OCI-LY1 (cell line): Measurements from ENCODE around the gene UROS.

ENCODE experiments used
- H2AFZ ChIP-seq: fragments of 200-600 bp; sonication (generic), shearing (Covaris generic); 2 replicates; pipeline ENCODE4 v1.6.0; 2014; ENCODE audit warnings: antibody characterized with exemption, mild to moderate bottlenecking, low read length
- H3F3A ChIP-seq: fragments of 200-600 bp; sonication (generic), shearing (Covaris generic); 2 replicates; pipeline ENCODE4 v1.6.0; 2014; ENCODE audit warnings: mild to moderate bottlenecking, antibody characterized with exemption, low read length, moderate library complexity; ENCODE audit not compliant: insufficient read depth
- H3K27ac ChIP-seq: fragments of 200-600 bp; sonication (generic); 2 replicates; pipeline ENCODE4 v1.5.1; 2014; ENCODE audit warnings: low read length, mixed run types, mild to moderate bottlenecking, low read depth; ENCODE audit not compliant: poor library complexity, severe bottlenecking
- H3K27me3 ChIP-seq: fragments of 200-600 bp; sonication (generic); 2 replicates; pipeline ENCODE4 v1.6.0; 2014; ENCODE audit warnings: antibody characterized with exemption, mild to moderate bottlenecking, low read length, moderate library complexity; ENCODE audit not compliant: insufficient read depth
- H3K36me3 ChIP-seq: fragments of 200-600 bp; sonication (generic); 2 replicates; pipeline ENCODE4 v1.6.1; 2014; ENCODE audit warnings: mild to moderate bottlenecking, antibody characterized with exemption, low read length, moderate library complexity, mixed read lengths; ENCODE audit not compliant: insufficient read depth
- H3K4me1 ChIP-seq: fragments of 200-600 bp; sonication (generic); 2 replicates; pipeline ENCODE4 v1.5.1; 2014; ENCODE audit warnings: mild to moderate bottlenecking, low read length, moderate library complexity; ENCODE audit not compliant: insufficient read depth, severe bottlenecking
- H3K4me2 ChIP-seq: fragments of 200-600 bp; sonication (generic), shearing (Covaris generic); 2 replicates; pipeline ENCODE4 v1.6.1; 2014; ENCODE audit warnings: low read length
- H3K4me3 ChIP-seq: fragments of 200-600 bp; sonication (generic); 2 replicates; pipeline ENCODE4 v1.5.1; 2014; ENCODE audit warnings: low read length, low read depth, mild to moderate bottlenecking, mixed read lengths; ENCODE audit not compliant: poor library complexity, severe bottlenecking
- H3K79me2 ChIP-seq: fragments of 200-600 bp; shearing (Covaris generic); 2 replicates; pipeline ENCODE4 v1.6.1; 2016; ENCODE audit warnings: mixed run types, low read length, mixed read lengths; ENCODE audit not compliant: insufficient read depth
- H3K9ac ChIP-seq: fragments of 200-600 bp; sonication (generic), shearing (Covaris generic); 2 replicates; pipeline ENCODE4 v1.6.1; 2014; ENCODE audit warnings: mild to moderate bottlenecking, low read length, mixed read lengths
- H3K9me2 ChIP-seq: fragments of 200-600 bp; sonication (generic), shearing (Covaris generic); 2 replicates; pipeline ENCODE4 v1.6.1; 2014; ENCODE audit warnings: low read depth, mild to moderate bottlenecking, low read length, mixed read lengths
- H3K9me3 ChIP-seq: fragments of 200-600 bp; shearing (Covaris generic); 2 replicates; pipeline ENCODE4 v1.6.1; 2014; ENCODE audit warnings: low read length, mixed read lengths
- H4K20me1 ChIP-seq: fragments of 200-600 bp; sonication (generic), shearing (Covaris generic); 2 replicates; pipeline ENCODE4 v1.6.0; 2016; ENCODE audit warnings: mild to moderate bottlenecking, low read length; ENCODE audit not compliant: insufficient read depth
- CTCF ChIP-seq: fragments of 200-600 bp; sonication (generic), shearing (Covaris generic); IDR thresholded peaks from 2 replicates; pipeline ENCODE4 v1.5.1; 2017; ENCODE audit warnings: mild to moderate bottlenecking, antibody characterized with exemption, low read length, moderate library complexity, mixed read lengths
- EZH2 ChIP-seq: fragments of 200-600 bp; sonication (generic), shearing (Covaris generic); IDR thresholded peaks from 2 replicates; pipeline ENCODE4 v1.8.0; 2017; ENCODE audit warnings: borderline replicate concordance, mixed run types, mild to moderate bottlenecking, antibody characterized with exemption, low read length, moderate library complexity, mixed read lengths

Gene UROS

GRCh38 chr10:125777806-125778205 lies 45.3 kb downstream of the UROS start:
- Histone ChIP-seq H3K9me3 (no peaks in the 10 kb centered on the region), H3K4me1 (no peaks in the 10 kb centered on the region), H3K9ac (no peak overlapping the region), H3K79me2 (no peaks in the 10 kb centered on the region), H3K27me3 (no peaks in the 10 kb centered on the region), H3F3A (no peaks in the 10 kb centered on the region), H3K4me3 (no peak overlapping the region), H3K9me2 (no peaks in the 10 kb centered on the region), H3K36me3 (no peaks in the 10 kb centered on the region), H2AFZ (no peak overlapping the region), H3K4me2 (no peak overlapping the region), H4K20me1 (no peaks in the 10 kb centered on the region), H3K27ac (no peak overlapping the region)
- TF ChIP-seq EZH2 (no peak), CTCF (no peak)

- no peaks in the 10 kb centered on the region for H3K4me1 ChIP-seq
- H3K9me3 ChIP-seq = no peaks in the 10 kb centered on the region
- H3K79me2 ChIP-seq = no peaks in the 10 kb centered on the region
- no peak within 1 kb of the TSS for H3K4me2 ChIP-seq
- H3F3A ChIP-seq = no peaks in the 10 kb centered on the region
- H3K36me3 ChIP-seq = no peaks in the 10 kb centered on the region
- no peak within 1 kb of the TSS for H2AFZ ChIP-seq
- TF ChIP-seq CTCF (no peak), EZH2 (no peak)
- no peak within 1 kb of the TSS for H3K9ac ChIP-seq
- no peak within 1 kb of the TSS for H3K4me3 ChIP-seq
- H3K9me2 ChIP-seq = no peaks in the 10 kb centered on the region
- no peaks in the 10 kb centered on the region for H4K20me1 ChIP-seq
- no peaks in the 10 kb centered on the region for H3K27me3 ChIP-seq
- no peak within 1 kb of the TSS for H3K27ac ChIP-seq
These were observed 47.5 kb downstream of the UROS start, which contains the start of gene MMP21 for GRCh38 chr10:125775491-125776106. MMP21 (minus strand) TSS chr10:125775821; CDS start chr10:125775821, 0 bp downstream.

GRCh38 chr10:125774581-125775191 lies 48.4 kb downstream of the UROS start:
- no peaks in the 10 kb centered on the region for H3K9me3 ChIP-seq
- H3F3A ChIP-seq = no peaks in the 10 kb centered on the region
- no peak for TF ChIP-seq EZH2
- no peak for TF ChIP-seq CTCF
- no peak overlapping the region for H3K4me2 ChIP-seq
- no peak overlapping the region for H2AFZ ChIP-seq
- H4K20me1 ChIP-seq = no peaks in the 10 kb centered on the region
- H3K36me3 ChIP-seq = no peaks in the 10 kb centered on the region
- no peak overlapping the region for H3K4me3 ChIP-seq
- H3K4me1 ChIP-seq = no peaks in the 10 kb centered on the region
- no peak overlapping the region for H3K27ac ChIP-seq
- no peaks in the 10 kb centered on the region for H3K9me2 ChIP-seq
- H3K27me3 ChIP-seq = no peaks in the 10 kb centered on the region
- no peaks in the 10 kb centered on the region for H3K79me2 ChIP-seq
- H3K9ac ChIP-seq = no peak overlapping the region
